Thyroid gland (tissue), 4 donors: ENCODE measurements around the gene FKBP6. TPM values are rescaled to one million over a fixed set of nuclear protein-coding genes. Genes with fewer than 3 reads are reported as not detected.

Experiments used
- DNase-seq, 2 donors: peaks; one replicate each; pipeline ENCODE4 v3.0.0-alpha.2; 2019
- H3K27ac ChIP-seq, 3 donors: fragments of 200-600 bp; sonication (generic); 1 replicate in 2 of 3; 2 replicates in 1 of 3; pipeline ENCODE4 v1.5.1; 2016 to 2019; ENCODE audit warnings: mild to moderate bottlenecking in 1 of 3, moderate library complexity in 1 of 3
- H3K27me3 ChIP-seq: fragments of 200-600 bp; sonication (generic); one replicate; pipeline ENCODE4 v1.5.1; 2019
- H3K36me3 ChIP-seq, 2 donors: fragments of 200-600 bp; sonication (generic); one replicate each; pipeline ENCODE4 v1.5.1; 2016 to 2019
- H3K4me1 ChIP-seq, 2 donors: fragments of 200-600 bp; sonication (generic); one replicate each; pipeline ENCODE4 v1.5.1; 2017 to 2019
- H3K4me3 ChIP-seq, 3 donors: fragments of 200-600 bp; sonication (generic); replicated peaks in 1 of 3; 1 replicate in 2 of 3; 2 replicates in 1 of 3; pipeline ENCODE4 v1.5.1; 2016; ENCODE audit warnings: mild to moderate bottlenecking in 1 of 3
- H3K9me3 ChIP-seq: fragments of 200-600 bp; sonication (generic); one replicate; pipeline ENCODE4 v1.5.1; 2017
- CTCF ChIP-seq, 6 experiments: fragments of 200-600 bp in 3 of 6; fragments of 450-650 bp in 3 of 6; sonication (generic) in 3 of 6; IDR thresholded peaks; one replicate each; pipeline ENCODE4 v1.5.1; 2016 to 2019; ENCODE audit warnings: antibody characterized with exemption in 6 of 6, mild to moderate bottlenecking in 2 of 6, inconsistent platforms in 1 of 6, moderate library complexity in 1 of 6
- POLR2A ChIP-seq, 2 donors: fragments of 450-650 bp; IDR thresholded peaks; one replicate each; pipeline ENCODE4 v1.6.1; 2017; ENCODE audit warnings: antibody characterized with exemption in 2 of 2, mild to moderate bottlenecking in 2 of 2, moderate library complexity in 1 of 2
- WGBS, 2 donors: methylation state at CpG; one replicate each; pipeline ENCODE4 v1.1.5; 2017; 5-methylcytosine and 5-hydroxymethylcytosine counted together
- intact Hi-C: fragments of 100-400 bp; cut with DNase I; formaldehyde crosslinking; loops from one replicate; pipeline ENCODE4 v1.15.1; 2023
- total RNA-seq, 4 donors: library from RNA; depleted of rRNA; stranded (reverse); fragments of >200 nt; gene quantifications; one replicate each; pipeline ENCODE4 v1.2.3, GENCODE V29; 2016

The FKBP6 gene
- total RNA-seq, 4 donors from 2014 or later = 0.27 TPM; not detected in 3

DNA sequence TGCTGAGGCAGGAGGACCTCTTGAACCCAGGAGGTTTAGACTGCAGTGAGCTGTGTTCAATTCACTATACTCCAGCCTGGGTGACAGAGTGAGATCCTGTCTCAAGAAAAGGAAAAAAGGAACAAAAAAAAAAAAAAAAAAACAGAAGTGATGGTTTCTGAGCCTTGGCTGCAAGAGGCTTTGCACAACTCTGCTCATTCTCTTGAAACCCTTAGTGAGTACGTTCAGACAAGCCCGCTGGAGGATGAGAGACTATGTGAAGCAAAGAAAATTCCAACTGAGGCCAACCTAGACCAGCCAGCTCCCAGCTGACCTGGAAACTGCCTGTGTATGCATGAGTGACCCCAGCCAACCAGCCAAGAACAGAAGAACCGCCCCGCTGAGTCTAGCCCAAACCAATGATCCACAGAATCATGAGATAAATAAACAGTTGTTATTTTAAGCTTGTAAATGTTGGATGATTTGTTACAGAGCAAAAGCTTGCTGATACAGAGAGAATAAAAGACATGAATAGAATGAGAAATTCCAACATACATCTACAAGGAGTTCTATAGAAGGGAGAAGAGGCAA, 55.1 kb downstream of the FKBP6 start:
- intact Hi-C loops = no loop called here
- no peak overlapping the region for H3K27ac ChIP-seq
- no peak for DNase-seq
- no peaks in the 10 kb centered on the region for H3K4me1 ChIP-seq
- no peak for TF ChIP-seq POLR2A (IDR thresholded peaks at IDR 0.05)
- TF ChIP-seq CTCF (IDR thresholded peaks at IDR 0.05) = no peak
- no peak overlapping the region for H3K4me3 ChIP-seq
- H3K36me3 ChIP-seq = no peaks in the 10 kb centered on the region
- WGBS, 2 donors = 85 to 88% methylated on average over 4 of the region's 4 CpGs
- no peaks in the 10 kb centered on the region for H3K9me3 ChIP-seq
- no peaks in the 10 kb centered on the region for H3K27me3 ChIP-seq

DNA sequence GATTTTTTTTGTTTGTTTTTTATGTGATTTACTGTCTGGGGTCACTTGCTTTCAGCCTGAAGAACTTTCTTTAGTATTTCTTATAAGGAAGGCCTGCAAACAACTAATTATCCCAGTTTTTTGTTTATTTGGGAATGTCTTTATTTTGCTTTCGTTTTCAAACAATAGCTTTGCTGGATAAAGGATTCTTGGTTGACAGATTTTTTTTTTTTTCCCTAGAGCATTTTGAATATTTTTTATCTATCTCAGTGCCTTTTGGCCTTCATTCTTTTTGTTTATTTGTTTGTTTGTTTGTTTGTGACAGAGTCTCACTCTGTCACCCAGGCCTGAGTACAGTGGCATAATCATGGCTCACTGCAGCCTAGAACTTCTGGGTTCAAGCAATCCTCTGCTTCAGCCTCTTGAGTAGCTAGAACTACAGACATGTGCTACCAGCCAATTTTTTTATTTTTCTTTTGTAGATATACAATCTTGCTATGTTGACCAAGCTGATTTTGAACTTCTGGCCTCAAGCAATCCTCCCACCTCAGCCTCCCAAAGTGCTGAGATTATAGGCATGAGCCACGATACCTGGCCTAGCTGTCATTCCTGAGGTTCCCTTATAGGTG, 59.4 kb downstream of the FKBP6 start:
- intact Hi-C loops = no loop called here
- Histone ChIP-seq H3K9me3 (no peaks in the 10 kb centered on the region), H3K4me3 (no peak overlapping the region), H3K27me3 (no peaks in the 10 kb centered on the region), H3K36me3 (no peaks in the 10 kb centered on the region), H3K27ac (no peak overlapping the region), H3K4me1 (no peaks in the 10 kb centered on the region)
- WGBS, 2 donors = 67 to 70% methylated on average over 2 of the region's 2 CpGs
- DNase-seq = no peak
- TF ChIP-seq POLR2A (IDR thresholded peaks at IDR 0.05) (no peak), CTCF (IDR thresholded peaks at IDR 0.05) (no peak)

- DNase-seq = no peak
- no peak overlapping the region for H3K4me3 ChIP-seq
- intact Hi-C loops = no loop called here
- H3K9me3 ChIP-seq = no peaks in the 10 kb centered on the region
- no peak for TF ChIP-seq POLR2A (IDR thresholded peaks at IDR 0.05)
- TF ChIP-seq CTCF (IDR thresholded peaks at IDR 0.05) = no peak
- WGBS, 2 donors = 88 to 91% methylated on average over 4 of the region's 4 CpGs
- no peak overlapping the region for H3K27ac ChIP-seq
- no peaks in the 10 kb centered on the region for H3K36me3 ChIP-seq
- no peaks in the 10 kb centered on the region for H3K4me1 ChIP-seq
- no peaks in the 10 kb centered on the region for H3K27me3 ChIP-seq
Measured at GRCh38 chr7:73387908-73388414, 60.0 kb downstream of the FKBP6 start.

GRCh38 chr7:73391396-73391795, 63.4 kb downstream of the FKBP6 start:
- H3K4me1 ChIP-seq = no peaks in the 10 kb centered on the region
- WGBS, 2 donors = 29 to 40% methylated on average over 2 of the region's 2 CpGs
- H3K9me3 ChIP-seq = no peaks in the 10 kb centered on the region
- H3K27me3 ChIP-seq = no peaks in the 10 kb centered on the region
- no peak overlapping the region for H3K27ac ChIP-seq
- no peaks in the 10 kb centered on the region for H3K36me3 ChIP-seq
- DNase-seq = no peak
- TF ChIP-seq CTCF (IDR thresholded peaks at IDR 0.05) (no peak), POLR2A (IDR thresholded peaks at IDR 0.05) (no peak)
- no peak overlapping the region for H3K4me3 ChIP-seq
- intact Hi-C loops = no loop called here

DNA sequence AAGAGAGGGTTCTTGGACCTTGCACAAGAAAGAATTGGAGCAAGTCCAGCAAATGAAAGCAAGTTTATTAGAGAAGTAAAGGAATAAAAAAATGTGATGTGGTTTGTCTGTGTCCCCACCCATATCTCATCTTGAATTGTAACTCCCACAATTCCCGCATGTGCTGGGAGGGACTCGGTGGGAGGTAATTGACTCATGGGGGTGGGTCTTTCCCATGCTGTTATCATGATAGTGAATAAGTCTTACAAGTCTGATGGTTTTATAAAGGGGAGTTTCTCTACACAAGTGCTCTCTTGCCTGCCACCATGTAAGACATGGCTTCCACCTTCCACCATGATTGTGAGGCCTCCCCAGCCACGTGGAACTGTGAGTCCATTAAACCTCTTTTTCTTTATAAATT, 66.5 kb downstream of the FKBP6 start:
- H3K4me3 ChIP-seq = no peak overlapping the region
- no peaks in the 10 kb centered on the region for H3K36me3 ChIP-seq
- DNase-seq = no peak
- intact Hi-C loops = no loop called here
- H3K4me1 ChIP-seq = no peaks in the 10 kb centered on the region
- TF ChIP-seq CTCF (IDR thresholded peaks at IDR 0.05) (no peak), POLR2A (IDR thresholded peaks at IDR 0.05) (no peak)
- 54 to 71% methylated on average over 3 of the region's 3 CpGs for WGBS, 2 donors
- no peak overlapping the region for H3K27ac ChIP-seq
- H3K27me3 ChIP-seq = no peaks in the 10 kb centered on the region
- H3K9me3 ChIP-seq = no peaks in the 10 kb centered on the region
